Hepatocyte (in vitro differentiated cells): ENCODE measurements around the gene LHX1. TPM values are rescaled to one million over a fixed set of nuclear protein-coding genes. Genes with fewer than 3 reads are reported as not detected.

Experiments used
- DNase-seq: peaks from one replicate; pipeline ENCODE4 v3.0.0-alpha.2; 2016; ENCODE audit warnings: low spot score
- H2AFZ ChIP-seq: fragments of 200-600 bp; sonication (generic); 2 replicates; pipeline ENCODE4 v1.6.0; 2016; ENCODE audit warnings: antibody characterized with exemption, mild to moderate bottlenecking
- H3K27ac ChIP-seq: fragments of 200-600 bp; sonication (generic); 2 replicates; pipeline ENCODE4 v1.5.1; 2016; ENCODE audit warnings: mild to moderate bottlenecking
- H3K27me3 ChIP-seq: fragments of 200-600 bp; sonication (generic); 2 replicates; pipeline ENCODE4 v1.6.1; 2016
- H3K36me3 ChIP-seq: fragments of 200-600 bp; sonication (generic); replicated peaks from 2 replicates; pipeline ENCODE4 v1.5.1; 2016; ENCODE audit warnings: low read depth; ENCODE audit not compliant: insufficient read depth
- H3K4me1 ChIP-seq: fragments of 200-600 bp; sonication (generic); 2 replicates; pipeline ENCODE4 v1.5.1; 2016; ENCODE audit warnings: mild to moderate bottlenecking, moderate library complexity; ENCODE audit not compliant: insufficient read depth
- H3K4me2 ChIP-seq: fragments of 200-600 bp; sonication (generic); 2 replicates; pipeline ENCODE4 v1.6.0; 2016
- H3K4me3 ChIP-seq: fragments of 200-600 bp; sonication (generic); 2 replicates; pipeline ENCODE4 v1.5.1; 2016; ENCODE audit warnings: mild to moderate bottlenecking
- H3K79me2 ChIP-seq: fragments of 200-600 bp; sonication (generic); 2 replicates; pipeline ENCODE4 v1.6.0; 2017; ENCODE audit warnings: mild to moderate bottlenecking
- H3K9me2 ChIP-seq: fragments of 200-600 bp; sonication (generic); replicated peaks from 2 replicates; pipeline ENCODE4 v1.6.0; 2017; ENCODE audit warnings: mild to moderate bottlenecking; ENCODE audit not compliant: insufficient read depth
- H3K9me3 ChIP-seq: fragments of 200-600 bp; sonication (generic); 2 replicates; pipeline ENCODE4 v1.5.1; 2016; ENCODE audit warnings: low read depth, mild to moderate bottlenecking
- H4K20me1 ChIP-seq: fragments of 200-600 bp; sonication (generic); 2 replicates; pipeline ENCODE4 v1.6.0; 2016; ENCODE audit warnings: mild to moderate bottlenecking; ENCODE audit not compliant: insufficient read depth, poor library complexity, severe bottlenecking
- CTCF ChIP-seq: fragments of 200-600 bp; sonication (generic); IDR thresholded peaks from 2 replicates; pipeline ENCODE4 v1.5.1; 2016; ENCODE audit warnings: antibody characterized with exemption, mild to moderate bottlenecking; ENCODE audit not compliant: poor library complexity
- EZH2 ChIP-seq: fragments of 200-600 bp; sonication (generic); IDR thresholded peaks from 2 replicates; pipeline ENCODE4 v1.6.1; 2016; ENCODE audit warnings: antibody characterized with exemption, mild to moderate bottlenecking, borderline replicate concordance
- EZH2phosphoT487 ChIP-seq: fragments of 200-600 bp; sonication (generic); IDR thresholded peaks from one replicate; pipeline ENCODE4 v1.6.1; 2018; ENCODE audit warnings: antibody characterized with exemption, mild to moderate bottlenecking, low read depth, moderate library complexity; ENCODE audit not compliant: unreplicated experiment, severe bottlenecking
- WGBS: methylation state at CpG from one replicate; pipeline ENCODE4 v1.1.6; 2016; ENCODE audit warnings: low lambda C conversion rate; ENCODE audit errors: missing lambda C conversion rate; 5-methylcytosine and 5-hydroxymethylcytosine counted together
- polyA plus RNA-seq: library from polyadenylated mRNA; unstranded; fragments of >200 nt; fragmentation: Nextera tagmentation; extraction: Ambion mirVana; gene quantifications from 2 replicates; pipeline ENCODE4 v1.2.1, GENCODE V29; 2016
- total RNA-seq: library from RNA; depleted of rRNA; stranded (reverse); fragments of >200 nt; gene quantifications from 2 replicates; pipeline ENCODE4 v1.2.3, GENCODE V29; 2014

Gene LHX1
- total and polyA plus RNA-seq, 2 experiments from 2014 or later: 0.35 TPM; not detected in 1

GRCh38 chr17:36947922-36948716 lies 10.8 kb downstream of the LHX1 start:
- Histone ChIP-seq H3K27ac (peak overlapping the region; percentile 14), H4K20me1 (no peaks in the 10 kb centered on the region), H3K79me2 (peaks cover 28% of the 10 kb centered on the region), H3K4me1 (peaks cover 10% of the 10 kb centered on the region), H3K4me3 (peak overlapping the region; percentile 26), H2AFZ (peak overlapping the region; percentile 86), H3K9me3 (no peaks in the 10 kb centered on the region), H3K36me3 (no peaks in the 10 kb centered on the region), H3K4me2 (peak overlapping the region; percentile 82), H3K9me2 (no peaks in the 10 kb centered on the region), H3K27me3 (peaks cover 50% of the 10 kb centered on the region)
- TF ChIP-seq EZH2: no peak
- no peak for TF ChIP-seq EZH2phosphoT487
- TF ChIP-seq CTCF: no peak
- WGBS: 3% methylated on average over 26 of the region's 26 CpGs
- DNase-seq: no peak

GRCh38 chr17:36948717-36949460 lies 11.6 kb downstream of the LHX1 start, which contains the start of gene AATF:
Gene AATF, plus strand, starts transcription at chr17:36948954. Its CDS starts 172 bp downstream, at chr17:36949126.
- under 1% methylated on average over 67 of the region's 90 CpGs for WGBS
- DNase-seq: peak; percentile 98
- H3K9me2 ChIP-seq: no peaks in the 10 kb centered on the region
- H3K4me1 ChIP-seq: peaks cover 10% of the 10 kb centered on the region
- peak within 1 kb of the TSS; percentile 53 for H3K4me3 ChIP-seq
- no peaks in the 10 kb centered on the region for H4K20me1 ChIP-seq
- no peaks in the 10 kb centered on the region for H3K9me3 ChIP-seq
- peak within 1 kb of the TSS; percentile 91 for H3K4me2 ChIP-seq
- peak within 1 kb of the TSS; percentile 94 for H3K27ac ChIP-seq
- peaks cover 28% of the 10 kb centered on the region for H3K79me2 ChIP-seq
- no peak for TF ChIP-seq EZH2phosphoT487
- TF ChIP-seq CTCF: no peak
- no peak for TF ChIP-seq EZH2
- H3K36me3 ChIP-seq: no peaks in the 10 kb centered on the region
- peak within 1 kb of the TSS; percentile 86 for H2AFZ ChIP-seq
- peaks cover 42% of the 10 kb centered on the region for H3K27me3 ChIP-seq

GRCh38 chr17:36949461-36949927 lies 12.2 kb downstream of the LHX1 start:
- 2% methylated on average over 9 of the region's 9 CpGs for WGBS
- DNase-seq: no peak
- H2AFZ ChIP-seq: peak overlapping the region; percentile 64

More at GRCh38 chr17:36949461-36949927, 12.2 kb downstream of the LHX1 start:
- Histone ChIP-seq H3K4me2 (peak overlapping the region; percentile 91), H3K27me3 (peaks cover 36% of the 10 kb centered on the region), H4K20me1 (no peaks in the 10 kb centered on the region), H3K9me3 (no peaks in the 10 kb centered on the region), H3K9me2 (no peaks in the 10 kb centered on the region), H3K4me3 (peak overlapping the region; percentile 53), H3K27ac (peak overlapping the region; percentile 94), H3K36me3 (no peaks in the 10 kb centered on the region), H3K79me2 (peaks cover 28% of the 10 kb centered on the region), H3K4me1 (peaks cover 10% of the 10 kb centered on the region)
- TF ChIP-seq EZH2phosphoT487 (no peak), EZH2 (no peak), CTCF (no peak)
